HG02852 (cell line): ENCODE measurements around the gene CFB.
"Not testable (repeated sequence)": the region's sequence is repeated elsewhere in the genome, so short reads cannot be mapped to it uniquely, and the experiment has no call there.

Source experiments
- ATAC-seq: cut with Tn5 transposase; IDR thresholded peaks from one replicate; pipeline ENCODE4 v1.9.1; 2021; ENCODE audit warnings: mild to moderate bottlenecking, moderate library complexity; ENCODE audit not compliant: unreplicated experiment

The CFB gene

GRCh38 chr6:31911826-31912585 lies 33.9 kb upstream of the CFB start:
- ATAC-seq, result no peak

- no peak for ATAC-seq
Observed at GRCh38 chr6:31915351-31915750, 30.5 kb upstream of the CFB start.

GRCh38 chr6:31915756-31916155 lies 30.1 kb upstream of the CFB start:
- no peak for ATAC-seq

- ATAC-seq, result no peak
Observed at GRCh38 chr6:31918069-31918720, 27.7 kb upstream of the CFB start.

- ATAC-seq, result no peak
Observed at GRCh38 chr6:31919624-31920303, 26.1 kb upstream of the CFB start.

GRCh38 chr6:31920811-31921210 lies 25.1 kb upstream of the CFB start:
- ATAC-seq, result no peak

GRCh38 chr6:31922942-31923341 lies 23.0 kb upstream of the CFB start:
- no peak for ATAC-seq

- no peak for ATAC-seq
Observed at GRCh38 chr6:31927242-31927862, 18.5 kb upstream of the CFB start, which contains the start of gene C2. Gene C2 (plus strand): TSS chr6:31927717. CDS start chr6:31927753, 36 bp downstream.

- no peak for ATAC-seq
Observed at GRCh38 chr6:31927863-31928671, 17.8 kb upstream of the CFB start.

- no peak for ATAC-seq
Observed at GRCh38 chr6:31928672-31928939, 17.3 kb upstream of the CFB start.

GRCh38 chr6:31930962-31931361 lies 14.9 kb upstream of the CFB start:
- no peak for ATAC-seq

GRCh38 chr6:31932137-31932536 lies 13.8 kb upstream of the CFB start:
- not testable (repeated sequence) for ATAC-seq

GRCh38 chr6:31933537-31933936 lies 12.4 kb upstream of the CFB start:
- no peak for ATAC-seq

- ATAC-seq, result no peak
Observed at GRCh38 chr6:31935021-31935420, 10.9 kb upstream of the CFB start.

GRCh38 chr6:31935823-31936222 lies 10.1 kb upstream of the CFB start:
- no peak for ATAC-seq

- no peak for ATAC-seq
Observed at GRCh38 chr6:31940256-31940664, 5.6 kb upstream of the CFB start.

GRCh38 chr6:31943742-31944141 lies 2.2 kb upstream of the CFB start:
- no peak for ATAC-seq

- ATAC-seq, result no peak
Observed at GRCh38 chr6:31945154-31945506, 765 bp upstream of the CFB start.

- no peak for ATAC-seq
Observed at GRCh38 chr6:31946370-31946885, 533 bp downstream of the CFB start.

- ATAC-seq, result no peak
Observed at GRCh38 chr6:31947070-31947675, 1.3 kb downstream of the CFB start.
